Right lung (tissue), 5 donors: ENCODE measurements around the gene FAM13C. TPM values are rescaled to one million over a fixed set of nuclear protein-coding genes. Genes with fewer than 3 reads are reported as not detected.
"Not testable (repeated sequence)": the region's sequence is repeated elsewhere in the genome, so short reads cannot be mapped to it uniquely, and the experiment has no call there.

Source experiments
- DNase-seq, 2 donors: peaks; one replicate each; pipeline ENCODE4 v3.0.0-alpha.2; 2013
- polyA plus RNA-seq, 5 donors: library from polyadenylated mRNA; unstranded; fragments of 120-200 nt; gene quantifications; one replicate each; pipeline versions ENCODE4 v1.2.1 to v1.2.3, GENCODE V29; 2013; ENCODE audit warnings: inconsistent platforms in 1 of 5, low replicate concordance in 1 of 5; ENCODE audit not compliant: insufficient read length in 5 of 5, insufficient read depth in 1 of 5

Gene FAM13C
- polyA plus RNA-seq, 5 donors, result 17.7 to 36.1 (median 25.9) TPM

GRCh38 chr10:59236064-59236697 lies 126.2 kb downstream of the FAM13C start:
- DNase-seq, result no peak

DNA sequence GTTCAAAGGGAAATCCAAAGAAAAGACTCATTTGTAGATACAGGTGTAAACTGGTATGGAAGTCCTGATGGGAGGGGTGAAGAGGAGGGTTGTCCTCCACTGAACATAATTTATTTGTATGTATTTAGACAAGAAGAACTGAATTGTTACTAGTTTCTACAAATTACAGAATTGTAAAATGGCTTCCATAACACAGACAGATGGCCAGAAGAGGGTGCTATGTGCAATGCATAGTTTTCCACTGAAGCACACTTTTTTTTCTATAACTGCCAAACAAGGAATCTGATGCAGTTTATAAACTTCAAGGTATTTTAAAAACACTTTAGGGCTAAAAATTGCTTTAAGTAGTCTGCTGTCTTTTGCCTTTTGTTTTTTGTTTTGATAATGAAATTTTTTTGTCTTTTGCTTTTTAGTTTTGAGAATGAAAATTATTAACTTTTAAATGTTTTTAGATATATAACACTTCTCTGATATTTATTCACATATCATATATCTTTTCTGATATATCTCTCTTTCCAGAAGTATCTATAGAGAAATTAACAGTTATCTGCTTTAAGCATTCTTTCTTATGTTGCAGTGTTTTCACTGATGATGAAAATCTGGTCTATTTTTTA lies 127.4 kb downstream of the FAM13C start:
- peak in 1 of 2 donors; percentile 23 for DNase-seq

- DNase-seq, result no peak
These were observed 128.2 kb downstream of the FAM13C start for GRCh38 chr10:59234194-59234593.

GRCh38 chr10:59229441-59229840 lies 132.9 kb downstream of the FAM13C start:
- DNase-seq, result no peak

DNA sequence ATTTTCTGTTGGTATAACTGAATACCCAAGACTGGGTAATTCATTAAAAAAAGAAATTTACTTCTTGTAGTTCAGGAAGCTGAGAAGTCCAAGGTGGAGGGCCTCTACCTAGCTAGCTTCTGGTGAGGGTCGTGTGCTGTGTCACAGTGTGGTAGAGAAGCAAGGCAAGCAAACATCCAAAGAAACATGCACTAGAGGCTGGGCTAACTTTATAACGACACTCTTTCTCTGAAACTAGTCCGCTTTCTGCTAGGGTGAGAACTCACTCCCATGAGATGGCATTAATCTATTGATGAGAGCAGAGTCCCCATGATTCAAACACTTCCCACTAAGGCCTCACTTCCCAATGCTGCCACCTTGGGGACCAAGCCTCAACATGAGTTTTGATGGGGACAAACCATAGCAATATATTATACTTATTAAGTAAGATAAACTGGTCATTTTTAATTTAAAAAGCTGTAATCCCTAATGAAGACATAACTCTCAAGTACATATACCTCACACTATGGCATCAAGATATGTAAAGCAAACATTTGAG lies 135.1 kb downstream of the FAM13C start:
- DNase-seq, result no peak

DNA sequence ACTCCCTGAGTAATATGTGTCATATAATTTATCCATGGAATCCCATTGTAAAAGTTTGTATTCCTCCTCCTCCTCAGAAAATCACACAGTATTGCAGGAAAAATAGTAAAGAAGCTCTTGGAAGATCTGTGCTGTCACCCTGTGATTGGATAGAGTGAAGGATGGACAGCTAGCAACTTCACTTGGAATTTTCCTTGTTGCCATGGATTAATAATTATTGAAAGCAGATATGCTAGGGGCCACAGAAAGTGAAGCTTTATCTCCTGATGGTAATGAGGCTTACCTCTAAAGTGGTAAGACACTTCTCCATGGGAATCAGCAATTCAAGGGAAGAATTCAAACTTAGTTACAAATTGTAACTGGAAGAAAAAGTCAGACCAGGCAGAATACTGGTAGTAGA lies 137.1 kb downstream of the FAM13C start:
- DNase-seq, result no peak

- DNase-seq, result not testable (repeated sequence)
These were observed 138.8 kb downstream of the FAM13C start for GRCh38 chr10:59223597-59223996.

DNA sequence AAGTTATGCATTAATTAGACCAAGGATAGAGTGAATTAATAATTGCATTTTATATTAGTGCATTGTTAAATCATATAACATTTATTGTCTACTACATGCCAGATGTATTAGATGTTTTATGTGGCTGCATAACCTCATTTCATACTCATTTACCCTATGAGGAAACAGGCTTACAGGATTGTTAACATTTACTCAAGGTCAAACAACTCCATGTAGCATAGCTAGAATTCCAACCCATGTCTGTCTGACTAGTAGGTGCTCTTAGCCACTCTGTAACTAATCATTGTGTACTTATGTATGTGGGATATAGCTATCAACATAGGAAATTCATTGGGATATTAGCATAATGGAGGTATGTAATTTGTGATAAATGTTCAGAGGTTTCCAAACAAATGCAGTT lies 139.6 kb downstream of the FAM13C start:
- no peak for DNase-seq

DNA sequence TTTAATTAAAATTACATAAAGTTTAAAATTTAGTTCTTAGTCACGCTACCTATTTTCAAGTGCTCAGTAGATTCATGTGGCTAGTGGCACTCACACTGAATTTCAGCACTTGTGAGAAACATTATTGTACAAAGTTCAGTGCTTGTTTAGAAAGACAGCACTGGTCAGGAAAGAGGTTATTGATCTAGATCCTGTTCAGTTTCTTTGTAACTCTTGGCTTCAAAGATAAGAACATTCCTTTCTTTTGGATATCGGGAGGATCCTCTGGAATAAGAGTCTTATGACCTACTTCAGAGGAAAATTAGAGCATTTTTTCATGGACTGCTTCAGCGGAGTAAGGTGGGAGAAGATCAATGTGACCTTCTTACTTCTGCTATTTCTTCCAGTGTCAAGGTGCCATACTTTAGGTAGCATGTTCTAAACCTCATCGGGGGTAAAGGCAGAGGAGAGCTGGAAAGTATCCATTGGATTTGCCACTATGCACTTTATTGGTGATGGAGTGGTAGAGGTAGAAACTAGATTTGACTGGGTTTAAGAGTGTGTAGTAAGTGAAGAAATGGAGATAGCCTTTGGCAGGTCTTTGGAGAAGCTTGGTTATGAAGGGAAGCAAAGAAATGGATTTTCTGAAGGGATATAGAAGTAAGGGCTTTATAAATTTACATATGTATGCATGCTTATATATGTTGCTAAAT lies 146.0 kb downstream of the FAM13C start:
- DNase-seq, result no peak

- no peak for DNase-seq
These were observed 148.2 kb downstream of the FAM13C start for GRCh38 chr10:59214160-59214559.

GRCh38 chr10:59212301-59212798 lies 150.0 kb downstream of the FAM13C start:
- DNase-seq, result no peak

GRCh38 chr10:59206204-59206720 lies 156.1 kb downstream of the FAM13C start:
- DNase-seq, result no peak

Other genes with a start within 250 kb of the FAM13C start
- gene PHYHIPL, start 185.9 kb downstream of the FAM13C start, polyA plus RNA-seq, result 1 to 10 TPM in 1 of 5 donors, under 1 TPM in 4; 0.59 to 1.3 (median 0.72) TPM